Heart left ventricle (tissue), 13 donors: ENCODE data around the gene NT5C3B.

Experiments
- CTCF ChIP-seq, 12 donors: fragments of 200-600 bp; sonication (generic) in 4 of 12; IDR thresholded peaks; one replicate each; pipeline versions ENCODE4 v1.5.0 to v1.8.0; 2018 to 2022; ENCODE audit warnings: antibody characterized with exemption in 12 of 12, mild to moderate bottlenecking in 5 of 12
- POLR2A ChIP-seq, 2 donors: fragments of 450-650 bp; IDR thresholded peaks; one replicate each; pipeline ENCODE4 v1.6.1; 2017; ENCODE audit warnings: antibody characterized with exemption in 2 of 2, mild to moderate bottlenecking in 2 of 2, moderate library complexity in 2 of 2
- donor health status: ischemic (EF 13 %, LVEDD 7.1; RV severe dilation, severe dysfunction).
- donor health status: DM: no; HTN: yes; CAD: no.
- donor health status: DM: no; HTN: no; CAD: no.
- donor health status: ischemic (EF 25% LVEDD 6.9; RV normal size, moderate dysfunction).
- donor health status: ischemic (EF 25% LVEDD 5.7; RV mildly dilated, moderate dysfunction).
- donor health status: ischemic (EF 35%, LVEDD 5.7; RV mildly dilated, moderate dysfunction).
- donor health status: nonischemic (EF 11% LVEDD 7.7; RV severe dilation, severe dysfunction).
- donor health status: DM: yes; HTN: yes; CAD: no.
- donor health status: PGD.
- donor health status: ischemic (EF 29% LVEDD 5.4; RV normal size, mild dysfunction).
- donor health status: nonischemic (EF 23%, LVEDD 6.1; RV moderate dilation, normal function).

- TF ChIP-seq CTCF (IDR thresholded peaks at IDR 0.05) (no peak), POLR2A (IDR thresholded peaks at IDR 0.05) (no peak)
These were observed 12.8 kb upstream of the NT5C3B start for GRCh38 chr17:41848788-41849187.
